ENCODE results near the gene PREP.

Gene PREP

DNA sequence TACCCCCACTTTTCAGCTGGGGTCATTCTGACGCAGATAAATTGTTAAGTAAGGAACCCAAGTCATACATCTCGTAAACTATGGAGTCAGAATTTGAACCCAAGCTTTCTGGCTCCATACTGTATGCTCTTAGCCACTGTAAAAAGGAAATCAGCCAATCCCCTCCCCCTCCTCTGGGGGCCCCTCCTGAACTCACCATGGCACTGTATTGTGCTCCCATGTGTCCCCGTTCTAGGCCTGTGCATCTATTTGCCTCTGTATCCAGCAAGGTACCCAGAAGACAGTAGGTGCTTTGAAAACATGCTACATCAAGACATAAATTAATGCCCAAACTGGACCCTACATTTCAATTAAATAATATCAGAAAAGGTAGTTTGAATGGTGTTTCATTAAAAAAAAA, 98.5 kb downstream of the PREP start:
- no peak for DNase-seq

DNA sequence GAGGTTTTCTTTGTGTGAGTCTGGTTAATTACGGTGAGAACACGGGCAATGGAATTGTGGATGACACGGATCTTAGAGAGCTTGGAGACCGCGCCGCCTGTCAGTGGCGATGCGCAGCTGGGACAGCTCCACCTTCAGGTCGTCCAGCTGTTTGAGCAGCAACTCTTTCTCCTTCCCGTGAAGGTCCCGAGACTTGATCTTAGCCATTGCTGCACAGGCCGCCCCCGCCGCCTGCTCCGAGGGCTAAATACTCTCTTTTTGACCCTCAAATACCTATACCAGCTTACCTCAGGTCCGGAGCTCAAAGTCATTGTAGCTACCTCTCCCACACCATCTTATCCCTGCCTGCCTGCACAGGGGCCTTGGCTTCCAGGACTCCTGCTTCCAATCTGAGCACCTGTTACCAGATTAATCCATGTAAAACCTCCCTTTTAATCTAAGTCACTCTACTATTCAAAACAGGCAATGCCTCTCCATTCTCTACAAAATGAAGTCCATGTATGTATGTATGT, 100.2 kb downstream of the PREP start:
- DNase-seq, result no peak

DNA sequence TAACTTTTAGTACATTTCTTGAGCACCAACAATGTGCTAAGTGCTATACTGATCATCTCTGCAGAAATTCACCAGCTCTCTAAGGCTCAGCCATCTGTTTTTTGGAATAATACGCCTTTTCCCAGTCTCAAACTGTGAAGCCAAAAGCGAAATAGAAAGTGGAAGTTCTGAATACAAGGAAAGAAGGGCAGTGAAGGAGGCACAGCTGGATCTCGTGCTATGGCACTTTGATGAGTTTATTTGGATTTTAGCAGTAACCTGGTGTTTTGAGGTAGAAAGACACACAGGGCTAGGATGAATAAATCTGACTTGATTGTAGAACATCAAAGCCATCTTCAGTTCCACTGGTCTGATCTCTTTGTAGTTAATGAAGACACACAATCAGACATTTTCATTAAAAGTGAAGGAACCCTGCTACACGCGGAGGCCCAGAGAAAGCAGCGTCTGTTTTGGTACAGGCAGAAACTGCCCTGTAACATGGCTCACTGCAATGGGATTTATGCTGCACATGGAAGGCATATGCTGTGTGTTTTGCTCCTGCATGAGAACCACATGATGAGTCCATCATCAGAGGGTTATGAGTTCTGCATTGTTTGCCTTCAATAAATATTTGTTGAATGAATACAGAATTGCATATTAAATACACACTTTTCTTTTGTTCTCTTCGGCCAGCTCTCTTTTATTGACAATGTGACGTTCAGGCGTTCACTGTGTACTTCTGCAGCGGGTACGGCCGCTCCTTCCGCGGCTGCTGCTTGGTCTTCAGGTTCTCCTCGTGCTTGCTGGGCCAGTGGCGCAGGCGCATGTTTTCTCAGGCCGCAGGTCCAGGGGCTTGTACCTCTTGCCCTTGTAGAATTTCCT, 100.9 kb downstream of the PREP start:
- no peak for DNase-seq

DNA sequence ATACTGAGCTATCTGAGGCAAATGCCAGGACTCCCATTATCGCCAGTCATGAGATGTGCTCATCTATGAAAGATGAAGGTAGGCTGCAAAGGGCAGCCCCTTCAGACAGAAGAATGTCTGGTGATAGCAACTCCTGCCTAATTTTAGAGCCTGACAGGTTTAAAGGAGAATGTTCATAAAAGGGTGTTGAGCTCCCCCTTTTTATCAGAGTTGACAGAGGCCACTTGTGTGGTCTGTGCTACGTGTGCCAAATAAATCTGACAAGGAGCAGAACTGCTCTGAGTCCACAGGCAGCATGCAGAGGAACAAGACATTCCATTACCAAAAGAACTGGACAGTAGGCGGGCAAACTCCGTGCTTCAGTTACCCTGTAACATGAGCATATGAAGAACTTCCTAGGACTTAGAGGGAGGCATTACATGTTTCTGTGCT, 101.8 kb downstream of the PREP start:
- DNase-seq, result no peak

DNA sequence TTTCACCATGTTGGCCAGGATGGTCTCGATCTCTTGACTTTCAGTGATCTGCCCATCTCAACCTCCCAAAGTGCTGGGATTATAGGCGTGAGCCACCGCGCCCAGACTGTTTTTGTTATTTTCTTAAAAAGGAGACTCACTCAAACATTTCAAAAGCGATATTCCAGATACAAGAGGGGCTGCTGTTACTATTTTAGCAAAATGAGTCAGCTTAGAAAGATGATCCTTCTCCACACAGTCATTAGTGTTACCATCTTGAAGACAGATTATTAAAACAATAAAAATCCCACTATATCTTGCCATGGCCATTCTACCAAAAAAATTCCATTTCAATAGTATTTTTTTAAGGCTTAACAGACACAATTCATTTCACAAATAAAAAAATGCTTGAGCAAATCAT, 102.8 kb downstream of the PREP start:
- DNase-seq, result no peak

DNA sequence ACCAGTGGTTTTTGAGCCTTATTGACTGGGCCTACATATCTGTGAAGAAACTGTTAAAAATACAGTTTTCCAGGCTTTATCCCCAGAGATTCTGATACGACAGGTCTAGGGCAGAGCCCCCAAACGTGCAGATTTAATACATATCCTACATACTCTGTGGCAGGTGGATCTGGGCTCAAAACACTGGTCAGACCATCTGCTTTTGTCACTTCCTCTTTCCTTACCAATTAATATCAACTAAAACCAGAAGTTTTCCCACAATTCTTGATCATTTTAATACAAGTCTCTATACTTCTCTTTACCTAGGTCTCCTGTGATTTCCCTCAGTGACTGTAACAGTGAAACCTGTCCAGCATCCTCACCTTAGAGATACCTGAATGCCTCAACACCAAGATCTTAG, 108.8 kb downstream of the PREP start:
- DNase-seq, result no peak

DNA sequence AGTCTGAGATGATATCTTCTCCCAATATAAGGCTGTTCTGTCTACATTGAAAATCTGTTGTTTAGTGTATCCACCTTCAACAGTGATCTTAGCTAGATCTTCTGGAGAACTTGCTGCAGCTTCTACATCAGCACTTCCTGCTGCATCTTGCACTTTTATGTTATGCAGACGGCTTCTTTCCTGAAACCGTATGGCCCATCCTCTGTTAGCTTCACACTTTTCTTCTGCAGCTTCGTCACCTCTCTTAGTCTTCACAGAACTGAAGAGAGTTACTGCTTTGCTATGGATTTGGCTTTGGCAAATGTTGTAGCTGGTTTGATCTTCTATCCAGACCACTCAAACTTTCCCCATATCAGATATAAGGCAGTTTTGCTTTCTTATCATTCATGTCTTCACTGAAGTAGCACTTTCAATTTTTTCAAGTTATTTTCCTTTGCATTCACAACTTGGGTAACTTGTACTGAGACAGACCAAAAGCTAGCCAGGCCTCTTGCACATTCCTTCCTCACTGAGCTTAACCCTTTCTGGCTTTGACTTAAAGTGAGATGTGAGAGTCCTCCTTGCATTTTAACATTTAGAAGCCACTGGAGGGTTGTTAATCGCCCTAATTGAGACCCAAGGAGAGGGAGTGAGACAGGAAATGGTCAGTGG, 110.1 kb downstream of the PREP start:
- no peak for DNase-seq

DNA sequence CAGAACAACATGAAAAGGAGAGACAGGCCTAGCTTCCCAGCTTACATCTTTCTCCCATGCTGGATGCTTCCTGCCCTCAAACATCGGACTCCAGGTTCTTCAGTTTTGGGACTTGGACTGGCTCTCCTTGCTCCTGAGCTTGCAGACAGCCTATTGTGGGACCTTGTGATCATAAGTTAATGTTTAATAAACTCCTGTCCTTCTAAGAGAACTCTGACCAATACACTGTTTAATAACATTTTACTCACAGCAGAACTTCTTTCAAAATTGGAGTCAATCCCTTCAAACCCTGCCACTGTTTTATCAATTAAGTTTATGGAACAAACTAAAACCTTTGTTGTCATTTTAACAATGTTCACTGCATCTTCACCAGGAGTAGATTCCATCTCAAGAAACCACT, 111.4 kb downstream of the PREP start:
- DNase-seq, result no peak

DNA sequence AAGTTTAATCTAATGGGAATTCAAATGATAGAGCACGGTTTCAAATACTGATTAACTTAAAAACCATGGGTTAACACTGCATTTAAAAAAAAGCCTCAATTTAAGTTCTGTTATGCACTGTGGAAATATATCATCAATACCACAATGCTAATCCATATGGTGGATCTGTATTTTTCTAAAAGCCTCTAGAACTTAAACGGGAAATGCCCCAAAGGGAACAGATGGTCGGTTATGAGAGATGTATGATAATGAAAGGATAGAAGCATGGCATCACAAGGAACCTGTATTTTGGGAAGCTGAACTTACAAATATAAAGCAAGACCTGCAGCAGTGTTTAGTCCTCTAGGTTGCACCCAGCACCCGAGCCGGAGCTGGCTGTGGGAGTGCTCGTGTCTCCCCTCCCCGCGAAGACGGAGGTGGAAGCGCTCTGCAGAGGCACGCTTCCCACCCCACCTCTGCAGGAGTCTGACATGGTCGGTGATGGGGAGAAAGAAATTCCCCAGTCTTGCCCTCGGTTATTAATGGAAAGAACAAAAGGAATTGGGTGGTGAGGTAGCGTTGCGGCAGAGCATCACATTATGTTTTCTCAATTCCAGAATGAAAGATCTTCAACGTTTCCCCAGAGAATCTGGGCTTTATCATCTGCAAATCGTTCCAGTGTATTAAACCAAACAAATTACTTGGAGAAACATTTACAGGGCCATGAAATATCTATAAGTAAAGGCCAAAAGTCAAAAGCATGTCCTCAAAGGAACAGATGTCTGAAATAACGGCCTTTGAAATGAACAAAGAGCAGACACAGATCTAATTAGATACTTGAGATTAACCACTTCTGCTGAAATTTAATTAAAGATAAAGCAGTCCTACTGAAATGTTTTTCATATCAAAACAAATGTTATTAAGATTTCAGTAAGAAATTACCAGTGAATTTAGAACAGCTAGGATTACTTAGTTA, 120.0 kb downstream of the PREP start:
- no peak for DNase-seq

DNA sequence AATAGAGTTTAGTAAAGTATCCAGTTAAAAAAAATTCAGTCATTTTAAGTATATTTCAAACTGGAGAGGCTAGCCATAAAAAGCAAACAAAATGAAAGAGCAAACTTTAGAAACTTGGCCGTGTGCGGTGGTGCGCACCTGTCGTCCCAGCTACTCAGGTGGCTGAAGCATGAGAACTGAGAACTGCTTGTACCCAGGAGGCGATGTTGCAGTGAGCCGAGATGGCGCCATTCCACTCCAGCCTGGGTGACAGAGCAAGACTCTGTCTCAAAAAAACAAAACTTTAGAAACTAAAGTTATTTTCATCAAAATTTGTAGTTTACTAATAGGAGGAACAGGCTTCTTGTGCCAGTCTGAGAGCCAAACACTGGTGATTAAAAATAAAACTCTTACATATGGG, 122.8 kb downstream of the PREP start:
- DNase-seq, result no peak

DNA sequence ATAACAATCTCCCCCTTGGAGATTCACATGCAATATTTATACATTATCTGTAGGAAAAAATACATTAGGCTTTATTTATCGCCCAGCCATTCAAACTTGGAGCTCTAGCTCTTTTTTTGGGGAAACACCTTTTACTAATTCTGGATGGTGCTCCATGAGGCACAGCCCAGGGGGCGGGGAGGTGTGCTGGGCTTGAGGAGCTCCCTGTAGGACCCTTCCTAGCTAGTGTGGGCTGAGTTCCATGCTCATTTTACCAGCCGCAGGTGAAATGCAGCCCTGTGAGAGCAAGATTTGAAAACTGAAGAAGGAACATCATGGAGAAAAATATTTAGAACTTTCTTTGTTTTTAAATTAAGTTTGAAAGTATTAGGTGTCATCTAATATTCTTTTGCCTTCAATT, 123.4 kb downstream of the PREP start:
- no peak for DNase-seq

DNA sequence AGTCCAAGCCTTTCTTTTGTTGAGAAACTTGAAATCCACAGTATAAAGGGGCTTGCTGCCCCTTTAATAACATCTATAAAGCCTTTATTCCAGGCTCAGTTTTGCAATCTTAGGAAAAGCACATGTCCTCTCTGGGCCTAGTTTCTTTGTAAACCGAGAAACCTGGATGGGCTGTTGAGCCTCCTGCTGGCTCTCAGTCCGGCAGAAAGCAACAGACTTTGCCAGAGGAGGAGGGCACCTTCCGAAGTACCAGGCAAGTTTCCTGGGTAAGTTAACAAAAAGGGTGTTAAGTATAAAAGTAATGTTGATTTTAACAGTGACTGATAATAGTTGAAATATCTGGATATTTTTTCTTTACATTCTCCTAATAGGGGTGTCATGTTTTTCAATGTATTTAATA, 124.1 kb downstream of the PREP start:
- no peak for DNase-seq

DNA sequence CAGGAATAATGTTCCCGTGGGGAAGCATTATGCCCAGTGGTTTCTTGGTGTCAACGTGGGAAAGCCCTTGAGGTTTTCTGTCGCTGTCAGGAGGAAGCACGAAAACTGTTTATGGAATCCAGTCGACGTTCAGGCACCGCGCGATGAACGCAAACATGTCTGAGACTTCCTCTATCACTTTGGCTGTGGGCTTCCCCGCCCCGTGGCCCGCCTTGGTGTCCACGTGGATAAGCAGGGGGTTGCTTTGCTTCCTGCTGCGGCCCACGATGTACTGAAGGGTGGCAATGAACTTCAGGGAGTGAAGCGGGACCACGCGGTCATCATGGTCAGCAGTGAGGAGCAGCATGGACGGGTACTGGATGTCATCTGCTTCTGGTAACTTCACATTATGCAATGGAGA, 124.8 kb downstream of the PREP start:
- DNase-seq, result no peak

DNA sequence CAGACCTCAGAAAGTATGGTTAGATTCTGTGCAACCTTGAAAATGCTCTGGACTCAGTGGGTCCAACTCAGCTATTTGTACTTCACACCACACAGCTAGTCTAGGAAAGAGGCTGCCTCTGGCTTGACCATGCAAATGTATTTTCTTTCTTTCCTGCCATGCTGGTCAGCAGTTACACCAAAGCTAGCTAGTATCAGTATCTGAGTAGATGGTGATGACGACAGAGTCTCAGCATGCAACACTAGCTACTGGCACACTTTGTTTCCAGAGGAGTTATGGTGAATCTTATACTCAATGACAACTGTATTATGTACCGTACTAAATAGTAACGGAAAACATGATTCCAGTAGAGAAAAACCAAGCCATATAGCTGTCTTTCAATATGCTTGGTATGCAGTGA, 126.5 kb downstream of the PREP start:
- DNase-seq, result no peak

DNA sequence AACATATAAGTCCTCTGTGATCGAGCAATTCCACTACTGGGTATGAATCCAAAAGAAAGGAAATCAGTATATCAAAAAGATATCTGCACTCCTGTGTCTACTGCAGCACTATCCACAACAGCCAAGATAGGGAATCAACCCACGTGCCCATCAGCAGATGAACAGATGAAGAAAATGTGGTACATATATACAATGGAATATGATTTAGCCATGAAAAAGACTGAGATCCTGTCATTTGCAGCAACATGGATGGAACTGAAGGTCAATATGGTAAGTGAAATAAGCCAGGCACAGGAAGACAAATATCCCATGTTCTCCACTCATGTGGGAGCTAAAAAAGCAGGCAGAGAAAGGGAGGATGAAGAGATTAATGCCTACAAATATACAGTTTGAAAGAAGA, 127.3 kb downstream of the PREP start:
- DNase-seq, result no peak

DNA sequence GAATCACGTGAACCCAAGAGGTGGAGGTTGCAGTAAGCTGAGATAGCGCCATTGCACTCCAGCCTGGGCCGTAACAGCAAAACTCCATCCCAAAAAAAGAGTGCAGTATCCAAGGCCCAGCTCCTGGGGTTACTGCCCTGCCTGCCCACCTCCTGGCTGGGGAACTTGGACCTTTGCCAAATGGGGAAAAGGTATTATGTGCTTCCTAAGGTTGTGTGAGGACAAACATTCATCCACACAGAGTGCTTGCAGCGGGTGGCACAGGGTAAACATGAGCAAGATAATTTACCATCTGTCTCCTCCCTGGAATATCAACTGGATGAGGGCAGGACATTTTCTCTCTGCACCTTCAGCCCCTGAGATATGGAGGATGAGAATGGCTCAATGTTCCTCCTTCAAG, 128.2 kb downstream of the PREP start:
- no peak for DNase-seq

DNA sequence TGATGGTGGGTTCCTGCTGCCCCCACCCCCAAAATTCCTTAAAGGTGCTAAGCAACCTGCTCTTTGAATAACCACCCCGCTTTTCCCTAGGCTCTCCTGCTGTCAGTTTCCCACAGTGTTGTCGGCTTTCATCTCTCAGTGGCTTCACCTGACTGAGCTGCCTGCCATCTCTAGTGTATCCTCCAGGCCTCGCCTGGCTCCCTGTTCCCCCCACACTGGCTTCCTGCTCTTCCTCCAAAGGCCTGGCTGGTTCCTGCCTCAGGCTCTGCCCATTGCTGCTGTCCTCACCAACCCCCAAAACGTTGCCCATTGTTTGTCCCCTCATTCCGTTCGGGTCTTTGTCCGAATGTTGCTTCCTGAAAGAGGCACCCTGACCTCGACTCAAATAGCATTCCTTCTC, 129.3 kb downstream of the PREP start:
- no peak for DNase-seq

DNA sequence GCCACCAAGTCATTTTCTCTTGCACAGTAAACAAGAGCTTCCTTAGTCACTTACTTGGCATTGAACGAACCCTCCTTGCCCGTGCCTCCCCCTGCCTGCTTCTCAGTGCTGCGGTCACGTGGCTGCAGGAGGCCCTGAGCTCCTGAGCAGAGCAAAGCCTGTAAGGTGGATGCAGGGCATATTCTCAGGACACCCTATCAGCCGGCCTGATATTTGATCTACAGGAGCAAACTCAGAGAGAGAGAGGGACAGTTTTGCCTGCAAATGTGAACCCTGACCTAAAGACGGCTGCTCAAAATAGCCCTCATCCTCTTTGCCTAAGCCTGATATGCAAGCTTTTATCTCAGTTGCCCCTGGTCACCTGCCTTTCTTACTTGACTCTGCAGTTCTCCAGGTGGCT, 130.1 kb downstream of the PREP start:
- no peak for DNase-seq

DNA sequence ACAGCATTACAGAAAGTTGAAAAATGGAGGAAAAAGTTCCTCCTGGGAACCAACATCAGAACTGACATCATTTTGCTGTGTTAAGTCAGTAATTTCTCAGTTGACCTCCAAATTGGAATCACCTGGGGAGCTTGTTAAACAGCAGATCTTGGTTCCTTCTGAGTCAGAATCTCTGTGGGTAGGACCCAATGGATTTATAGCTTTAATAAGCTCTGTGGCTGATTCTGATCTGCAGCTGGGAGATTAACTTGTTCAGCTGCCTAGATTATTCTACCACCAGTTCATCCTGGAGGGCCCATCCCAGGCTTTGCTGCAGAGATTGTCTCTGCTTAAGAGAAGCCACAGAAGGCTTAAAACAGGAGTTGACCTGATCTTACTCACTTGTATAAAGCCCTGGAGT, 132.4 kb downstream of the PREP start:
- no peak for DNase-seq

DNA sequence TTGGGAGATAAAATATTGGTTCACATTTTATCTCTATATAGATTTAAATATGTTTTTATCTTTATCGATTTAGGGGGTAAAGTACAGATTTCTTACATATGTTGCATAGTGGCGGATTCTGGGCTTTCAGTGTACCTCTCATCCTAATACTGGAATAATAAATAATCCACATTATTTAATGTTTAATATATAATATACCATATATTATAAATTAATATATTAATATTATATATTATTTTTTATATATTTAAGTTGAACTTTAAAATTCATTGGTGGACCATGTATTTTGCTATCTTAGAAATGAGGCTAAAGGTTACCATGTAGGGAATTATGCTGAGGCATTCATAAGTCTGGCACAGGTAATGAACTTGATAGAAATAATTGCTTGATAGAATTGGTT, 133.5 kb downstream of the PREP start:
- DNase-seq, result no peak

DNA sequence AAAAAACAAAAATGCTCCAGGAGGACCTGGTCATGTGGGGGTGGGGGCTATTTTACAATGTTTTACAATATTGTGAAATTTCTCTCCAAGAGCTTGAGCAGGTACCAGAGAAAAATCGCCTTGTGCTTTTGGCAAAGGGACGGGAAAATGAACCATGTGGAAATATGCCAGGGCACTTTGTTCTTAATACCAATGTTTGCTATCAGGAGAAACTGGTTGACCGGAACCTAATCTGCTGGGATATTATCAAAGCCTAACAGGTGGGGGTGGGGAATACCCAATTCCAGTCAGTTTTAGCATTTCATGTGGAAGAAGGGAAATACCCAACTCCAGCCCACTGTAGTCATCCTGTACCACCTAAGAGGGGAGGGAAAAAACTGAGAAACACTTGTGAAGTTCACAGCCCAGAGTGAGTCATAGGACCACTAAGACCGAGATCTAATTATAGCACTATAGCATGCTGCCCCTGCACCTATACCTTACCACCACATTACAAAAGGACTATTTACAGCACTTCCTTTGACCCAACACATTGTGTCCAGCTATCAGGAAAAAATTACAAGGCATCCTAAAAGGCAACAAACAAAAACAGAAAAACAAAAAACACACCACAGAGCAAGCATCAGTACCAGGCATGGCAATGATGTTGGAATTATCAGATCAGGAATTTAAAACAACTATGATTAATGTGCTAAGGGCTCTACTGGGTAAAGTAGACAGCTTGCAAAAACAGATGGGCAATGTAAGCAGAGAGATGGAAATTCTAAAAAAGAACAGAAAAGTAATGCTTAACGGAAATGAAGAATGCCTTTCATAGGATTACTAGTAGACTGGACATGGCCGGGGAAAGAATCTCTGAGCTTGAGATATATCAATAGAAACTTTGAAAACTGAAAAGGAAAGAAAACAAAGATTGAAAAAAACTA, 138.9 kb downstream of the PREP start:
- DNase-seq, result no peak
